ENCODE results near the gene L3MBTL3. TPM values are rescaled to one million over a fixed set of nuclear protein-coding genes. Genes with fewer than 3 reads are reported as not detected.

Gene L3MBTL3
- total and polyA plus RNA-seq, 2 experiments from 2014 or later, result 8.7 to 11.2 TPM

GRCh38 chr6:130032758-130033340, 14.5 kb downstream of the L3MBTL3 start (continued):
- TF ChIP-seq ETS1 (IDR thresholded peaks at IDR 0.05) (no peak), ZNF331 (CRISPR knock-in tag; IDR thresholded peaks at IDR 0.05; ENCODE audit: low read depth) (no peak), REST (IDR thresholded peaks at IDR 0.05; ENCODE audit: unreplicated experiment) (no peak), EZH2phosphoT487 (IDR thresholded peaks at IDR 0.05; ENCODE audit: unreplicated experiment) (no peak), STAT1 (IDR thresholded peaks at IDR 0.05; ENCODE audit: unreplicated experiment) (no peak), CREB1 (CRISPR knock-in tag; IDR thresholded peaks at IDR 0.05; ENCODE audit: low read depth) (no peak)

- no peak overlapping the region for H2AFZ ChIP-seq
- 0 out of 2 replicates have a peak, but pooled peaks cover 4% of the 10 kb centered on the region for H4K20me1 ChIP-seq (replicated peaks; ENCODE audit: insufficient read depth)
- no peak overlapping the region for H3K4me3 Mint-ChIP-seq
- peaks cover 4% of the 10 kb centered on the region; the same call in 1 of the 3 replicates for H3K36me3 Mint-ChIP-seq (ENCODE audit: low read depth)
- no peak for ATAC-seq
- H3K79me2 ChIP-seq (replicated peaks; ENCODE audit: insufficient read depth), result peaks cover 13% of the 10 kb centered on the region
- no peak overlapping the region for H3K27ac Mint-ChIP-seq
- no peaks in the 10 kb centered on the region for H3K9me3 Mint-ChIP-seq
- no peak overlapping the region for H3K4me3 ChIP-seq
- no peaks in the 10 kb centered on the region for H3K36me3 ChIP-seq (ENCODE audit: insufficient read depth)
- H3K27me3 Mint-ChIP-seq (ENCODE audit: insufficient read depth, low read depth, poor library complexity), result no peaks in the 10 kb centered on the region
- H3K9me2 ChIP-seq (ENCODE audit: insufficient read depth), result no peaks in the 10 kb centered on the region
- peaks cover 18% of the 10 kb centered on the region for H3K4me1 Mint-ChIP-seq
- H3K27me3 ChIP-seq (ENCODE audit: insufficient read depth), result no peaks in the 10 kb centered on the region
- no peaks in the 10 kb centered on the region; the same call in 1 of the 2 replicates for H3K4me1 ChIP-seq (ENCODE audit: insufficient read depth)
- DNase-seq (ENCODE audit: low spot score), result no peak
- no peak overlapping the region for H3K27ac ChIP-seq (ENCODE audit: low read depth)
- no peak overlapping the region for H3K4me2 ChIP-seq
- no peaks in the 10 kb centered on the region for H3F3A ChIP-seq (replicated peaks; ENCODE audit: low read depth)
- no peak for TF ChIP-seq ZNF462 (CRISPR knock-in tag; IDR thresholded peaks at IDR 0.05)
- TF ChIP-seq NANOG (IDR thresholded peaks at IDR 0.05; ENCODE audit: borderline replicate concordance), result no peak
- TF ChIP-seq POLR2AphosphoS5 (IDR thresholded peaks at IDR 0.05; ENCODE audit: low read depth), result no peak
- TF ChIP-seq CREB1 (CRISPR knock-in tag; IDR thresholded peaks at IDR 0.05; ENCODE audit: low read depth), result no peak
- TF ChIP-seq CTCF (conservative IDR thresholded peaks at IDR 0.05; ENCODE audit: low read depth in 2 of 2), result no peak
- TF ChIP-seq STAT1 (IDR thresholded peaks at IDR 0.05; ENCODE audit: unreplicated experiment), result no peak
- TF ChIP-seq EZH2 (IDR thresholded peaks at IDR 0.05; ENCODE audit: low read depth, unreplicated experiment), result no peak
Measured at GRCh38 chr6:130033949-130034348, 15.6 kb downstream of the L3MBTL3 start.

Data from GM23338 (cell line).